Activated naive CD4-positive, alpha-beta T cell treated with anti-CD3 and anti-CD28 coated beads, Interleukin-2, amount 50 U/mL, for 24 hours (primary cell): ENCODE results near the gene CTNND2.

Source experiments
- H3K27ac Mint-ChIP-seq: one replicate; pipeline ENCODE4 v1.8.0; 2021; ENCODE audit warnings: mild to moderate bottlenecking, mixed read lengths
- H3K27me3 Mint-ChIP-seq: one replicate; pipeline ENCODE4 v1.8.0; 2021; ENCODE audit warnings: mixed read lengths
- H3K36me3 Mint-ChIP-seq: one replicate; pipeline ENCODE4 v1.8.0; 2021; ENCODE audit warnings: mixed read lengths
- H3K4me1 Mint-ChIP-seq: one replicate; pipeline ENCODE4 v1.8.0; 2021; ENCODE audit warnings: mixed read lengths
- H3K4me3 Mint-ChIP-seq: one replicate; pipeline ENCODE4 v1.8.0; 2021; ENCODE audit warnings: mild to moderate bottlenecking, mixed read lengths
- H3K9me3 Mint-ChIP-seq: one replicate; pipeline ENCODE4 v1.8.0; 2021; ENCODE audit warnings: mixed read lengths

CTNND2 gene

DNA sequence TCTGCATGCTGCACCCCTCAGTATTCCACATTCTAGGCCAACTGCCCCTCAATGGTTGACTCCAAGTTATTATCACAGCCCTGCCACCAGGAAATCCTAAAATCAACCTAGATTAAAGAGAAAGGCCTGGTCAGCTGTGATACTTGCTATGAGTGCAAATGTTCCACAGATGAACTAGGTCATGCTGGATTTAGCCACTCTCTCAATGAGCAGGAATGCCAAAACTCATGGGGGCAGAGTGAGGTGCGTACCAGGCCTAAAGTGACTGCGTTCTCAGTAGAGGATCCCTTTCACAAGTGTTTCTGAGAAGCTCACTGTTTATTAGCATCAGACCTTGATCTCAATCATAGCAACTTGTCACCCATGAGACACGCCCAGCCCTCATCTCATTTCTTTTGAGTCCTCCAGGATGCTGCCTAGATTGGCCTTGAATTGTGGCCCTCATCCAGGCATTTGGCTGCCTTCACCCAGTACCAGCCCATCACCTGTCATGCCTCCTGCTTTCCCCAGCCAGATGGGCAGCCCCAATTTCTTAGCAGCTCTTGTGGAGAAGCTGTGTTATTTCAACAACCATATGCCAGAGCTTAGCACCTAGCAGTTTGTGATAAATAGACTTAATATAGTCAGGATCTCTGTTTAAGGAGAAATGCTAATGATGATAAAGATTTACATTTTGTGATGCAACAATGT is 383.9 kb downstream of the CTNND2 start:
- H3K36me3 Mint-ChIP-seq = no peaks in the 10 kb centered on the region
- H3K27me3 Mint-ChIP-seq = no peaks in the 10 kb centered on the region
- no peaks in the 10 kb centered on the region for H3K9me3 Mint-ChIP-seq
- no peak overlapping the region for H3K27ac Mint-ChIP-seq
- H3K4me3 Mint-ChIP-seq = no peak overlapping the region
- H3K4me1 Mint-ChIP-seq = no peaks in the 10 kb centered on the region

DNA sequence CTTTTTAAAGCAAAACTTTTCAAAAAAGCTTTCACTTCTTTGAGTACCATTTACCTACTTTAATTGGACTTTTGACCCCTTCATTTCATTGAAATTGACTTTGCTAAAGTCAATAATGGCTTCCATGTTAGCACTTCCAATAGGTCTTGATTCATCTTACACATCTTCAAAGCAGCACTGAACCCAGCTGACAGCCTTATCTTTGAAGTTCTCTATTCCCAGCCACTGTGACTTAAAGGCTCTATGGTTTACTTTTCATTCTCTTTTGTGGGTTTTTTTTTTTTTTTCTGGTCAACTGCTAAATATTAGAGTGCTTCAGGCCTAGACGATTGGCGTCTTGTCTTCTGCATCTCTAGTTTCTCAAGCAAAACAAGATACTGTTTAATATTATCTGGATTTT is 385.0 kb downstream of the CTNND2 start:
- Mint-ChIP-seq H3K27ac (no peak overlapping the region), H3K36me3 (no peaks in the 10 kb centered on the region), H3K27me3 (no peaks in the 10 kb centered on the region), H3K4me3 (no peak overlapping the region), H3K9me3 (no peaks in the 10 kb centered on the region), H3K4me1 (no peaks in the 10 kb centered on the region)

DNA sequence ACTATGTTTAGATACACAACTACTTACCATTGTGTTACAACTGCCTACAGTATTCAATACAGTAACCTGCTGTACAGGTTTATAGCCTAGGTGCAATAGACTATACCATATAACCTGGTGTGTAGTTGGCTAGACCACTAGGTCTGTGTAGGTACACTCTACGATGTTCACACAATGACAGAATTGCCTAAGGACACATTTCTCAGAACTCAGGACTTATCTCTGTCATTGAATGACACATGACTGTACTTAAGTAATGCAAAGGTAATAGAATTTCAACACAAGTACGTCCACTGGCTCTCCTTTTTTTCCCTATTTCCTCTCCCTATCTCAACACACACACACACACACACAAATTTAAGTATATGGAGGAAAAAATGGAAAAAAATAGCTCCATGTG is 385.6 kb downstream of the CTNND2 start:
- Mint-ChIP-seq H3K27me3 (no peaks in the 10 kb centered on the region), H3K4me3 (no peak overlapping the region), H3K27ac (no peak overlapping the region), H3K9me3 (no peaks in the 10 kb centered on the region), H3K36me3 (no peaks in the 10 kb centered on the region), H3K4me1 (no peaks in the 10 kb centered on the region)

DNA sequence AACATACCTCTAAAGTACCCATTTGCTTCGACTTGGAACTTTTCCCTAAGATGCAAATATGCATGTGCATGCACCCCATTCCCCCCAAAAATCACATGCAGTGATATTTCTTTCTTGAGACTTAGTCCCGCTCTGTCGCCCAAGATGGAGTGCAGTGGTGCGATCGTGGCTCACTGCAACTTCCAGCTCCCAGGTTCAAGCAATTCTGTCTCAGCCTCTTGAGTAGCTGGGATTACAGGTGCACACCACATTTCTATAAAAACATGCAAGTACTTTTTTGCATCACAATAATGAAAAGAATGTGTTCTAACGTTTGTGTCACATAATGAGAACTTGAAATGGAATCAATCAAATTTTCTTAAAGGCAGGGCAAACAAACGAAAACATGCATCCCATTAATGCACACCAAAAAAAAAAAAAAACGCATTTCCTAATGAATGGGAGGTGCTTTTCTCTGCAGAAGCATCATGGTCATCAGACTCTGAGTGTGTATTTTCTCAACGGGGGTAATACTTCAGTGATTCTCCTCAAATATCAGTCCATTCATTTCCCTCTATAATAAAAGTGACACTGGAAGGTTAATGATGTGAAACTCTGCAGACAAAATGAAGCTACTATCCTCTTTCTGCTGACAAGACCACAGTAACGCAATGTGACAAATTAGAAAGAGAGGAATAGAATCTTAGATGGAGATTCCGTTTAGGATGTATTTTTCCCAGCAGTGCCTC is 389.4 kb downstream of the CTNND2 start:
- no peaks in the 10 kb centered on the region for H3K27me3 Mint-ChIP-seq
- no peaks in the 10 kb centered on the region for H3K9me3 Mint-ChIP-seq
- H3K4me3 Mint-ChIP-seq = no peak overlapping the region
- H3K4me1 Mint-ChIP-seq = no peaks in the 10 kb centered on the region
- H3K27ac Mint-ChIP-seq = no peak overlapping the region
- no peaks in the 10 kb centered on the region for H3K36me3 Mint-ChIP-seq

DNA sequence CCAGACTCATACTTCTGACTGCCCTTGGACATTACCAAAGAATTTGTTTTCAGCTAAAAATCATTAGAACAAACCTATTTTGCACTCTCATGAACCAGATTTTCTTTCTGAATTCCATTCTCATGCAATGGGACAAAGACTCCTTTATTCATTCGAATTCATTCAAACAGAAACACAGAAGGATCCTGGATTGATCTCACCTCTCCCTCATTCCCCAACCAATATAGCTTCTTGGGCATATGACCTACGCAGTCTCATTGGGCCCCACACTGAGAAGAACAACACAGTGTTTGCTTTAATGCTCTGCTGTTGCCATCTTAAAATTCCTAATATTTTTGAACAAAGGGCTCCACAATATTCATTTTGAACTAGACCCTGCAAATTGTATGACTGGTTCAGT is 392.4 kb downstream of the CTNND2 start:
- Mint-ChIP-seq H3K27ac (no peak overlapping the region), H3K36me3 (no peaks in the 10 kb centered on the region), H3K9me3 (no peaks in the 10 kb centered on the region), H3K4me3 (no peak overlapping the region), H3K27me3 (no peaks in the 10 kb centered on the region), H3K4me1 (no peaks in the 10 kb centered on the region)

DNA sequence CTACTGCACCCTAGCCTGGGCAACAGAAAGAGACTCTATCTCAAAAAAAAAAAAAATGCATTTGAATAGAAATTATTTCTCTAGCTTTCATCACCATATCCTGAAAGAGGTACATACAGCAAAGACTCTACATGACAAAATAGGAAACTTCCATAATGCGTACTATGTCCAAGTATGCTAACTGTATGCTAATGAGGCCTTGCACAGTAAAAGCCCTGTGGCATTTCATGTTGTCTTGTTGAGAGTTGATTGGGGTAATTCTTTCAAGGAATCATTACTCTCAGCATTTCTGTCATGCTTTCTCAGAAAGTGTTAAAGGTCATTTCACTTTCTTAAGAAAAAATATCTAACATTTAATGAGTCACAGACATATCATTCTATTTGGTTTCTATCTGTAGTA is 393.4 kb downstream of the CTNND2 start:
- no peaks in the 10 kb centered on the region for H3K4me1 Mint-ChIP-seq
- H3K36me3 Mint-ChIP-seq = no peaks in the 10 kb centered on the region
- H3K9me3 Mint-ChIP-seq = no peaks in the 10 kb centered on the region

DNA sequence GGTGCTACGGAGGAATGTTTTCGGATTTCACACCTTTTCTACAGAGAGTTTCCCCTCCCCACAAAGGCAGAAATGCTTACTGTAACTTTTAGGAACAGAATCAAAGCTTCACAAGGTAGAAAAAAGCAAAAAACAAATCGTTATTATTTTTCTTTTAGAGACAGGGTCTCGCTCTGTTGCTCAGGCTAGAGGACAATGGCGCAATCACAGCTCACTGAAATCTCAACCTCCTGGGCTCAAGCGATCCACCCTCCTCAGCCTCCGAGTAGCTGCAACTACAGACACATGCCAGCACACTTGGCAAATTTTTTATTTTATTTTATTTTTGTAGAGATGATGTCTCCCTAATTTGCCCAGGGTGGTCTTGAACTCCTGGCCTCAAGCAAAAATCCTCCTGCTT is 394.5 kb downstream of the CTNND2 start:
- Mint-ChIP-seq H3K4me3 (no peak overlapping the region), H3K27ac (no peak overlapping the region), H3K4me1 (no peaks in the 10 kb centered on the region), H3K9me3 (no peaks in the 10 kb centered on the region), H3K27me3 (peaks cover 2% of the 10 kb centered on the region), H3K36me3 (no peaks in the 10 kb centered on the region)

More for the DNA sequence above, 393.4 kb downstream of the CTNND2 start:
- Mint-ChIP-seq H3K27ac (no peak overlapping the region), H3K27me3 (no peaks in the 10 kb centered on the region), H3K4me3 (no peak overlapping the region)

DNA sequence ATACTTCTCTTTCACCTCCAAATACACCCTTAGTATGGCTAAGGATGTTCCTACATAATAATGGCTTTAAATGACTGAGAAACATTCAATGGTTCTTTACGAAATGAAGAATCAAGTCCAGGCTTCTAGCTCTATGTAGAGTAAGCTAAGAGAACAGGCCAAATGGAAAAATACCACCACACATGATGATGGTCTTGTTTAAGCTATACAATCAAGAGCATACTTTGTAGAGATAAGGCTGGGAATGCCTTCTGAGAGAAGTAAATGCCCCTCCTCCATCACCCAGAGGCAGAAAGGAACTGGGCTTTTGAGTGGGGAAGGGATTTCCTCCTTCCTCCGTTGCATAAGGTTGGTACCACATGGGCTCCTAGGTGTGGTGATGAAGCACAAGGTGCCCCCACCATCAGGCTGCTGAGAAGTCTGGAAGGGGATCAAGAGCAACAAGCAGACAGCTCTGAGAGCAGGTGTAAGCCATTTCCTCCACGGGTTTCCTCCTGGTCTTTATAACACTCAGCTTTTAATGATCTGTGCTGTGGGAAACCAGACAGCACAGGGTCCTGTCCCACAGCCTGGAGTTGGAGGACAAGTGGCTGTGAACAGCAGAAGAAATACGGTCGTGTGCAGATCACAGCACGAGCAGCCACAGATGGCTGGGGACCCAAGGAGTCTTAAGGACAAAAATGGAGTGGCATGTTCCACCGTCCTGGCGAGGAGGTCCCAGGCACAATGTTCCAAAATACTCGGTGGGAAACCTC is 396.9 kb downstream of the CTNND2 start:
- H3K27ac Mint-ChIP-seq = no peak overlapping the region
- no peaks in the 10 kb centered on the region for H3K9me3 Mint-ChIP-seq
- H3K4me3 Mint-ChIP-seq = no peak overlapping the region
- H3K27me3 Mint-ChIP-seq = peaks cover 2% of the 10 kb centered on the region
- no peaks in the 10 kb centered on the region for H3K4me1 Mint-ChIP-seq
- no peaks in the 10 kb centered on the region for H3K36me3 Mint-ChIP-seq

DNA sequence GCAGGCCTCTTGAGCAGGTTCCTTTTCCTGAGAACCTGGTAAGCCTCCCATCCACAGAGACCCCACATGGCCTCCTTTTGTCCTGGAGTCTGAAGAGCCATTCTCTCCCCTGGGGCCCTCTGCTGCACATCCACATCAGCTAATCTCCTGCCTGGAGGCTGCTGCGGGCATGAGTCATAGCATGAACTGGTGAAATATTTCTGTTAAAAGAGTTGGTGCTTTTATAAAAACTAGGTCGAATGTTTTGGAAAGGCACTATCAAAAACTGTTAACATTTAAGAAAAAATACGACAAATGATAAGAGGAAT is 399.4 kb downstream of the CTNND2 start:
- H3K9me3 Mint-ChIP-seq = no peaks in the 10 kb centered on the region
- H3K4me1 Mint-ChIP-seq = no peaks in the 10 kb centered on the region
- H3K4me3 Mint-ChIP-seq = no peak overlapping the region
- H3K27me3 Mint-ChIP-seq = peaks cover 2% of the 10 kb centered on the region
- no peaks in the 10 kb centered on the region for H3K36me3 Mint-ChIP-seq
- H3K27ac Mint-ChIP-seq = no peak overlapping the region

DNA sequence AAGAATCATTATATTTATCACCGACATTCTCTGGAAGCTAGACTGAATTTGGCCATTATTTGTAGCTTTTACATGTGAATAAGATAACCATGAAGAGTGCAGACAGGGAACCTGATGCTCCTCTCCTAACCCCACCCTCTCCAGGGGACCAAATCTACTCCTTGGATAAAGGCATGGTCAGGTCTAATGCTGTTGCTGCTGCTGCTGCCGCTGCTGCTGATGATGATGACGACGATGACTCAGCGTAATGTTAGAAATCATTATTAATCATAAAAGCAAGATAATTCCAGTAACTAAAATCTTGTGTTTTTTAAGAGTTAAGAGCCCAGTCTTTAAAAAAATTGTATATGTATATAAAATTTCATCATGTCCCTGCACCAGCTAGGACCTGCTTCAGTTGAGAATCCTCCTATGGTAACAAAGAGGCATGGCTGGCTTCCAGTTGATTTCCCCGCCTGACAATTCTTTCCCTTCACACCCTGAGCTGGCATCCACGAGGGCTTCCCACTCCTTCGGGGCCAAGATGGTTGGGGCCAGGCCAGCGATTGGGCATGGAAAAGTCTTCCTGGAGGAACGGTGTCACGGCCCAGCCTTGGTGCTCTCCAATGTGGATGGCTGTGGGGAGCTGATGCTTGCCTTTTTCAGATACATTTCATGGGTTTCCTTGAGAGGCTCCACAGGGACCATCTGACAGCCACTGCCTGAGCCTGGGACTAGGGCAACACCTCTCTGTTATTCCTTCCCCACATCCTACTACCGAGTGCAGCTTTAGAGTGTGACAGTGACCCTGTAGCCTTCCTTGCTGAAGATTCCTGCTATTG is 400.0 kb downstream of the CTNND2 start:
- no peaks in the 10 kb centered on the region for H3K36me3 Mint-ChIP-seq
- H3K4me1 Mint-ChIP-seq = no peaks in the 10 kb centered on the region
- peaks cover 2% of the 10 kb centered on the region for H3K27me3 Mint-ChIP-seq
- H3K4me3 Mint-ChIP-seq = no peak overlapping the region
- H3K9me3 Mint-ChIP-seq = no peaks in the 10 kb centered on the region
- H3K27ac Mint-ChIP-seq = no peak overlapping the region

DNA sequence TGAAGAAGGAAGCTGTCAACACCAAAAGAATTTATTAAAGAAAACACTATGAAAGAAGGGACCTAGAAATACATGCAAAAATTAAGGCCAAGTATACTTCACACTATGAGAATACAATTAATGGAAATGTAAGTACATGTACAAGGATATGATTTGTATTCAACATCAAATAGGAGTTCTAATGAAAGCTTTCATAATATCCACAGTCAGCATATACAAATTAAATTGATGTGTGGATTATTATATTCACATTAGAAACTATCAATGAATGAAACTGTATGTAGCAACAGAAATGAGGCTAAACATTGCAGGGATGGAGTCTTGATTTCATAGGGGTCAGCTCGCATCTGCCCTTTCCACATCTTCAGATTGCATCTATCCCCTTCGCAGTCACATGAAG is 401.5 kb downstream of the CTNND2 start:
- no peaks in the 10 kb centered on the region for H3K9me3 Mint-ChIP-seq

DNA sequence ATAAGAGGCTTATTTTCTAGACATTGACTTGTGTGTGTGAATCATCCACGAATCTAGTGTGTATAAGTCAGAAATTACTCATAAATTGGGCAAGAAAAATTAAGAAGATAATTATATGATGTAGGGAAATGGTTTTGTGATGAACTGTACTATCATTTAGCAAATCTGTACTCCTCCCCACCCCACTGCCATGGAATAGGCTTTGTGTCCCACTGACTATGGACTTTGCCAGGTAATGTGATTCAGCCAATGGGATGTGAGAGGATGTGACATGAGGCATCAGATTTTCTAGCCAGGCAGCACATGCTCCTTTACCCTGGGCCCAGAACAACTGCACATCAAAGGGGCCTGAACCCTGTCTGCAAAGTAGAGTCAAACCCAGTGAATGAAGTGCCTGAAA is 406.6 kb downstream of the CTNND2 start:
- Mint-ChIP-seq H3K27ac (no peak overlapping the region), H3K9me3 (no peaks in the 10 kb centered on the region), H3K27me3 (peaks cover 3% of the 10 kb centered on the region), H3K4me3 (no peak overlapping the region), H3K36me3 (no peaks in the 10 kb centered on the region), H3K4me1 (no peaks in the 10 kb centered on the region)

More for the DNA sequence above, 401.5 kb downstream of the CTNND2 start:
- no peak overlapping the region for H3K4me3 Mint-ChIP-seq
- no peaks in the 10 kb centered on the region for H3K4me1 Mint-ChIP-seq
- no peak overlapping the region for H3K27ac Mint-ChIP-seq
- peaks cover 2% of the 10 kb centered on the region for H3K27me3 Mint-ChIP-seq
- no peaks in the 10 kb centered on the region for H3K36me3 Mint-ChIP-seq

DNA sequence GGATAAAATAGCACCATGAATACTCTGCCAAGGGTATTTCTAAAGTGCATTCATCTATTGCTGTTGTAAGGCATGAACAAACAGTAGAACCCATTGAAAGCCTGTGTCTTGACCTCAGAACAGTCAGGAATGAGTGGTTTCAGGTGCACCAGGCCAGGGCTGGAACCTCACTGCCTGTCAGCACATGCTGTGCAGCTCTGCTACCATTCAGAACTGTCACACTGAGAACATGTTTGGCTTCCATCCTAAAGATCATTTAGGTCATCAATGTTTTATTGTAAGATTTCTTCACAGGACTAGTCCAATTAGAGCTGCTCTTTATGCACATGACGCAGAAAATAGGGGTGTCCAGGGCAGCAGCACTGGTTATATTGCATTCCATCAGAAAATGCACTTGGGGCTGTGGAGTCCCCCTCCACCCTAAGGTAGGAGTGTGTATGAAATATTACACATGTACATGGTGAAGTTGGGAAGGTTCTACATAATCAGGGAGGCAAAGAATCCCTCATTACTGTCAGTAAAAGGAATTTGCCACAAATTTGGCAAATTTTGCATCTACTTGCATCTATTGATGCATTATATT is 408.0 kb downstream of the CTNND2 start:
- Mint-ChIP-seq H3K4me3 (no peak overlapping the region), H3K9me3 (no peaks in the 10 kb centered on the region), H3K27me3 (peaks cover 3% of the 10 kb centered on the region), H3K36me3 (no peaks in the 10 kb centered on the region), H3K4me1 (no peaks in the 10 kb centered on the region), H3K27ac (no peak overlapping the region)

DNA sequence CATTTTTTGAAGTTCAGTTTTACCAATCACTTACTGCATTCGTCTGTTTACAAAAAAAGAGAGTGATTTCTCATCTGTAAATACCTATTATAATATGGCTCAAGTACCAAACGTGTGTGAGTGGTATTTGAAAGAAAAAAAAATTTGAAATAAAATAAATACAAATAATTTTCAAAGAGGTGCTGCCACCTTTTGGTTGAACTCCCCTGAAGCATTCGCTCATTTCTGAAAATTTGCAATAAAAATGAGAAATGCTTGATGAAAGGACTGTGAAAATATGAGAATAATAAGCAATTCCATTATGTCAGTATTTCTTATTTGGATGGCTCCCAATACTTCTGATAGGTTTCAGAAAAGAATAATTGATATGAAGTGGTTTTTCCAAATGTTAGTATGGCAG is 409.9 kb downstream of the CTNND2 start:
- H3K4me1 Mint-ChIP-seq = no peaks in the 10 kb centered on the region
- H3K4me3 Mint-ChIP-seq = no peak overlapping the region
- H3K9me3 Mint-ChIP-seq = no peaks in the 10 kb centered on the region
- H3K36me3 Mint-ChIP-seq = no peaks in the 10 kb centered on the region
- no peak overlapping the region for H3K27ac Mint-ChIP-seq
- H3K27me3 Mint-ChIP-seq = peaks cover 3% of the 10 kb centered on the region

DNA sequence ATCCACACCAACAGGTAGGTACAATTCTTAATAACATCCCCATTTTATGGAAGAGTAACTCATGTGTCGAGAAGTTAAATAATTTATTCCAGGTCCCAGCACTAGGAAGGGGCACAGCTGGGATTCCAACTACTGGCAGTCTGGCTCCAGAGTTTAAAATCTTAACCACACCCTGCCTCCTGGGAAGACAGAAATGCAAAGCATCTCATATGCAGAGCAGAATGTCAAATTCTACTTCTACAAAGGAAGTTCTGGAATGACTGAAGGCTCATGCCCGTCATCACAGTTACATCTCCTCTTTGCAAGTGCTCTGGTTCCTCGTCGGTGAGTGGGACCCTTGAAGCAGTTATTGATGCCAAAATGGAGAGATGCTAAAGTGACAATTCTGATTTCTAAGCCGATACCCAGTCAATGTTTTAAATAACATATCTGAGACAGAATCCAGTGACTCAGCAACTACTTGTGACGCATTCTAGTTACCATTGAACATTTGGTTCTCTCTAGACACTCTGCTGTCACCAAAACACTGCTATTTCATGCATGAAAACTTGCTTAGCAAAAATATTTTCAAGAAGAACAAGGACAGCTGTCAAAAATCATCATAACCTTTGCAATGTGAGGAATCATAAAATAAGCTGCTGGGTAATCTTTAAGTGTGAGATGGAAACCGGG is 412.7 kb downstream of the CTNND2 start:
- Mint-ChIP-seq H3K27me3 (peaks cover 2% of the 10 kb centered on the region), H3K36me3 (no peaks in the 10 kb centered on the region)

More for the DNA sequence above, 412.7 kb downstream of the CTNND2 start:
- Mint-ChIP-seq H3K9me3 (no peaks in the 10 kb centered on the region), H3K4me3 (no peak overlapping the region), H3K27ac (no peak overlapping the region), H3K4me1 (no peaks in the 10 kb centered on the region)
